HPDE6-E6E7 (cell line): ENCODE measurements around the gene ERCC6L2.

Experiments used
- DNase-seq: peaks from one replicate; pipeline ENCODE4 v3.0.0; 2011; ENCODE audit warnings: missing footprints; ENCODE audit errors: extremely low spot score

ERCC6L2 gene

DNA sequence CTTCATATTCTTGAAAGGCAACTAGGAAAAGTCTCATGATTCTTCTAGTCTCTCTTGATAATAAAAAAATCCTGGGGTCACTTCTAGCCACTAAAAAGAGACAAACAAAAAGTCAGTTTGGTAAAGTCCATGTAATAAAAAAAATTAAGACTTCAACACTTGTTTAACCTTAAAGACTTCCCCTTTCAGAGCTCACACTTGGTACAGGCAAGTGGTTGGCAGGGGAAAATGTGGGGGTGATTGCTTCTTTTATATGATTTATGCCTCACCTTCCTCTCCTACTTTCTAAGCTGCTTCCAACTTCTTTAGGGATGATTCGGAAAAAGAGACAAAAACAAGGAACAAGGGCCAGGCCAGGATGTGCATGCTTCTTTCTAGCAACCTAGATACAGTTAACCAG, 5.1 kb upstream of the ERCC6L2 start:
- no peak for DNase-seq

- DNase-seq: no peak
Observed at GRCh38 chr9:95870906-95871305, 4.6 kb upstream of the ERCC6L2 start.

GRCh38 chr9:95874303-95874988, 1.0 kb upstream of the ERCC6L2 start:
- DNase-seq: no peak

DNA sequence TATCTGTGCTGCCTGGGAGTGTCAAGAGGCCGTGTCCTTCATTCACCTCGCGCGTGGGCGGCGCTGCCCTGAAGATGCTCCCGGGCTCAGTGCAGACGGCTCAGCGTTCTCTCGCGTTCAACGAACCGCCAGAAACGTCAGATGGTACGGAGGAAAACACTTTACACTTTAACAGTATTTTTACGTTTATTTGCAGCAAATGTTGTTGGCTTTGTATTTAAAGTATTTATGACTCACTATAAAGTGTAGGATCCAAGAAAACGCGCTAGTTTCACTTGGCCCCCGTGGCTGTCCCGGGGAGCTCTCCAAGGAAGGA, 544 bp upstream of the ERCC6L2 start:
- DNase-seq: peak; percentile 15

DNA sequence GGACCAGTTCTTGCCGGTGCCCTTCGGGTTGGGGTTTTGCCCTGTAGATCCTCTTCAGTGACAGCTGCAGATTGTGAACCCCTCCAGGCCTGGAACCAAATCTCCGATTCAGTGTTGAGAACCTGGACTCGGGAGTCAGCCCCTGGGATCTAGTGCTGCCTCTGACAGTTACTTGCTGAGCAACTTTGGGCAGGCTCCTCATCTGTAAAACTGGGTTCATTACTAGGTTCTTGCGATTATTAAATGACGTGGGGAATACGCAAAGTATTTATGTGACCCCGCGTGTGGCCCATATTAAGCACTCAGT, 600 bp downstream of the ERCC6L2 start:
- DNase-seq: no peak

DNA sequence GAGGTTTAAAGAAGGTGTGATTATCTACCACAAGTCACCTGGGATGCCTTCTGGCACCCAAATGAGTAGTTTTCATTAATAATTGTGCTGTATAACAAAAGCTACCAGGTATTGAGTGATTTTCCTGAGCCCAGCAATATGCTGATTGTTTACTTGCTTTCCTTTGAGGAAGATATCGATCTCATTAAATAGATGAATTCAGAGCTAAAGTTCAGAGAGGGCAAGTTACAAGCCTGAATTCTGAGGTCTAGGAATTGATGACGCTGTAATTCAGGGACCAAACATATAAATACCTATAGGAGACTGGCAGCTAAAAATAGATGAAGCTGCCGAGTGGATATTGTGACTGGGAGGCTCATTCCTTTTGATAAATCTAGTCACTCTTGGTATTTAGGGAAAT, 1.1 kb downstream of the ERCC6L2 start:
- no peak for DNase-seq

- no peak for DNase-seq
Observed at GRCh38 chr9:95877984-95878383, 2.5 kb downstream of the ERCC6L2 start.

GRCh38 chr9:95879591-95879990, 4.1 kb downstream of the ERCC6L2 start:
- DNase-seq: no peak

GRCh38 chr9:95880021-95880690, 4.7 kb downstream of the ERCC6L2 start:
- no peak for DNase-seq

- DNase-seq: no peak
Observed at GRCh38 chr9:95887926-95888497, 12.5 kb downstream of the ERCC6L2 start.

DNA sequence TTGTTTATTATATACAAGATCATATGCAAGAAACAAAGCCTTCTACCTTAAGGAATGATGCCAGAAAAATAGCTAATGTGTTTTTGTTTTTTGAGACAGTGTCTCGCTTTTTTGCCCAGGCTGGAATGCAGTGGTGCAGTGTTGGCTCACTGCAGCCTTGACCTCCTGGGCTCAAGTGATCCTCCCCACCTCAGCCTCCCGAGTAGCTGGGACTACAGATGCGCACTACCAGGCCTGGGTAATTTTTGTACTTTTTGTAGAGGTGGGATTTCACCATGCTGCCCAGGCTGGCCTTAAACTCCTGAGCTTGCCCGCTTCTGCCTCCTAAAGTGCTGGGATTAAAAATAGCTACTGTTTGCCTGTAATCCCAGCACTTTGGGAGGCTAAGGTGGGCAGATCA, 15.1 kb downstream of the ERCC6L2 start:
- DNase-seq: no peak

- DNase-seq: no peak
Observed at GRCh38 chr9:95891067-95891671, 15.7 kb downstream of the ERCC6L2 start.

GRCh38 chr9:95892690-95893089, 17.2 kb downstream of the ERCC6L2 start:
- DNase-seq: no peak

GRCh38 chr9:95896580-95896979, 21.1 kb downstream of the ERCC6L2 start:
- DNase-seq: no peak

DNA sequence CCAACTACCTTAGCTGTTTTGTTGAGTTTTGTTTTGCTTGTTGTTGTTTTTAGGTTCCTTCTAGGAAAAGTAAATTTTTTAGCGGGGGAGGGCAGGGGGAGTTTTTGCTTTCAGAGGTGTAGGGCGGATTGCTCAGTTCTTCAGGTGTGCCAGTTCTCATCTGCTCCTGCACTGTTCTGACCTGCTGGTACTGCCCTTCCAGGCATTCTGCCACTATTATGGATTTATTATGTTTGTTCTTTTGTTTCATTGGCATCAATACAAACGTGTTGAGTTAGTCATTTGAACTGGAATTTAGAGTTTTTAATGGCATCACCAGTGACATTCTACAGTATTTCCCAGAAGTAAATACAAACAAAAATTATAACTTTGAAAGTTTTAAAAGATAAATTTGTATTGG, 26.0 kb downstream of the ERCC6L2 start:
- DNase-seq: no peak

DNA sequence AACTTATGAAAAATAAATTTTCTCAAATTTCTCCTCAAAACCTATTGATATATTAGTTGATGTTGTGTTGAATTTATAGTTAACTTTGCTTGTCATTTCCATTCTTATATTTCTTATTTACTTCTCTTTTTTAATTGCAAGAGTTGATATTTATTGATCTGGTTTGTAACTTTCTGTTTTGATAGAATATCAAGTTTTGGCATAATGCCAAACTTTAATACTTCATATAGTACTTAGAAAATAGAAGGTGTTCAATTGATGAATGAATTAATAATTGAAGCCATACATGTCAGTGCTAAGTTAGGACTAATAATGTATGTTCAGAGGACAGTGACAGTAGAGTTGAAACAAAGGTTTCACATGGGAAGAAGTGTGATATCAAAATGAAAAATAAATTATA, 27.9 kb downstream of the ERCC6L2 start:
- no peak for DNase-seq

- DNase-seq: no peak
Observed at GRCh38 chr9:95907794-95908193, 32.3 kb downstream of the ERCC6L2 start.

DNA sequence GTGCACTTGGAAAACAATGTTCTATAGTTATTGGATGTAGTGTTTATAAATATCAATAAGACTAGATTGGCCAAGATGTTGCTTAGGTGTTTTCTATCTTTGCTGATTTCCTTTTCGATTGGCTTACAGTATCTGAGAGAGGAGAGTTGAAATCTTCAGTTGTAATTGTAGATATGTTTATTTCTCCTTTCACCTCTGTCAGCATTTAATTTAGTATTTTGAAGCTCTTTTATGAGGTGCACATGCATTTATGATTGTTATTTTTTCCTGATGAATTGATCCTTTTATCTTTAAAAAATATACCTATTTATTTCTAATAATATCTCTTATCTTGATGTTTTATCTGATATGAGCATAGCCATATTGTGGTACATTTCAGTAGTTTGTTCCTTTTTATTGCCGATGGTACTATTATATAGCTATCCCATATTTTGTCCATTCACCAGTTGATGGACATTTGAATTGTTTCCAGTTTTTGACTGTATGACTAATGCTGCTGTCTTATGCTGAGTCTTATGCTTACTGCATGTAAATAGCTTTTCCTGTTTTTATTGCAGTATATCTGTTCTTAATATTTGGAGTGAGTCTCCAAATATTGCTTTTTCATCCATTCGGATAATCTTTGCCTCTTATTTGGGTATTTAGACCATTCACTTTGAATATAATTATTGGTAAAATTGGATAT, 34.7 kb downstream of the ERCC6L2 start:
- DNase-seq: peak; percentile 2

DNA sequence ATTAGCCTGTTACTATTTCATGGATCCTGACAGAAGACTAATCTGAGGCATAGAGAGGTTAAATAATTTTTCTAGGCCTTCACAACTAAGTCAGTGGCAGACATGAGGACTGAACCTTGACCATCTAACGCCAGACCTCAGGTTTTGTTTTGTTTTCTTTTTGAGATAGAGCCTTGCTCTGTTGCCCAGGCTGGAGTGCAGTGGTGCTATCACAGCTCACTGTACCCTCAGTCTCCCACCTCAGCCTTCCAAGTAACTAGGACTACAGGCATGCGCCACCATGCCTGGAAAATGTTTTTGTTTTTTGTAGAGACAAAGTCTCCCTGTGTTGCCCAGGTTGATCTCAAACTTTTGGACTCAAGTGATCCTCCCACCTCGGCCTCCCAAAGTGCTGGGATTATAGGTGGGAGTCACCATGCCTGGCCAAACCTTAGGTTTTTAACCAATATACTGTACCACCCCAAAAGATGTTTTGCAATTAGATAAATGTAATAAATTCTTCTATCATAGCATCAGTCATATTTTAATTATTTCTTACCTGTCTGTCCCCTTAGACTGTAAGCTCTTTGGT, 35.4 kb downstream of the ERCC6L2 start:
- DNase-seq: no peak

GRCh38 chr9:95912773-95913172, 37.3 kb downstream of the ERCC6L2 start:
- DNase-seq: no peak

DNA sequence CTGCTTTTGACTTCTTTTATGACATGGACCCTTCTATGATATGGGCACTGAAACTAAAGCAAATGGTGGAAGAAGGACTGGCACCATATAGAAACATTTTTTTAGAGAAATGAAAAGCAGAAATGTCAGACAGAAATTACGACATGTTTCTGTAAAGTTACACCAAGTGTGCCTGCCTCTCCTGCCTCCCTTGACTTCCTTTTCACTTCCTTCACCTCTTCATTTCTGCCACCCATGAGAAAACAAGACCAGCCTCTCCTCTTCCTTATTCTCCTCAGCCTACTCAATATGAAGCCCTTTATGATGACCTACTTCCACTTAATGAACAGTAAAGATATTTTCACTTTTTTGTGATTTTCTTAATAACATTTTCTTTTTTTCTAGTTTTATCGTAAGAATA, 44.5 kb downstream of the ERCC6L2 start:
- no peak for DNase-seq

DNA sequence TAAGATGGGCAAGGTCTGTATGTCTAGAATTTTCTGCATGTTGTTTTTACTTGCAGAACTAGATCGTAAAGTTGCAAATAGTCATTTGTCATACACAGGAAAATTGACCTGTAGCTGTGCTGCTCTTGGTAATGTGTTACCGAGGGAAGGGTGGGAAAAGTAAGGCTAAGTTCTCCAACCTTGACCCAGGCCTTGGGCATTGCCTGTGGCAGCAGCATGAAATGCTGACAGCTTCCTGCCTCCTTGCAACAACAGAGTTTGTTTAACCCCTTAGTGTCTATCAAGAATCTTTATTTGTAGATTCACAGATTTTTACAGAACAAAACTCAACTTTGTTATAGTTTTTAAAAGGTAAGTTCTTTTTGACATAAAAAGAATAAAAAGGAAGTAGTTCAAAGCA, 48.3 kb downstream of the ERCC6L2 start:
- DNase-seq: no peak
